GM23338 (cell line): ENCODE data around the gene NSD2. TPM values are rescaled to one million over a fixed set of nuclear protein-coding genes. Genes with fewer than 3 reads are reported as not detected.

ENCODE experiments used
- ATAC-seq: fragments of 200-7000 bp; cut with Tn5 transposase; 3 replicates; pipeline ENCODE4 v1.9.1; 2020
- DNase-seq: peaks from one replicate; pipeline ENCODE4 v3.0.0-alpha.2; 2015; ENCODE audit warnings: low spot score
- H2AFZ ChIP-seq: fragments of 200-600 bp; sonication (generic); 2 replicates; pipeline ENCODE4 v1.8.0; 2016; ENCODE audit warnings: antibody characterized with exemption, mild to moderate bottlenecking, moderate library complexity
- H3F3A ChIP-seq: fragments of 200-600 bp; sonication (generic); replicated peaks from 2 replicates; pipeline ENCODE4 v1.8.0; 2017; ENCODE audit warnings: antibody characterized with exemption, mixed run types, low read depth
- H3K27ac ChIP-seq: fragments of 200-600 bp; sonication (generic); 2 replicates; pipeline ENCODE4 v1.6.1; 2016; ENCODE audit warnings: low read depth
- H3K27me3 ChIP-seq: fragments of 200-600 bp; sonication (generic); 2 replicates; pipeline ENCODE4 v1.8.0; 2016; ENCODE audit warnings: mild to moderate bottlenecking, mixed run types, moderate library complexity; ENCODE audit not compliant: insufficient read depth
- H3K36me3 ChIP-seq: fragments of 200-600 bp; sonication (generic); 2 replicates; pipeline ENCODE4 v1.8.0; 2016; ENCODE audit warnings: mild to moderate bottlenecking; ENCODE audit not compliant: insufficient read depth
- H3K4me1 ChIP-seq: fragments of 200-600 bp; sonication (generic); 2 replicates; pipeline ENCODE4 v1.8.0; 2016; ENCODE audit warnings: mild to moderate bottlenecking, moderate library complexity; ENCODE audit not compliant: insufficient read depth
- H3K4me2 ChIP-seq: fragments of 200-600 bp; sonication (generic); 2 replicates; pipeline ENCODE4 v1.7.1; 2017; ENCODE audit warnings: mixed run types
- H3K4me3 ChIP-seq: fragments of 200-600 bp; sonication (generic); 2 replicates; pipeline ENCODE4 v1.6.1; 2016; ENCODE audit warnings: mixed run types
- H3K79me2 ChIP-seq: fragments of 200-600 bp; sonication (generic); replicated peaks from 2 replicates; pipeline ENCODE4 v1.8.0; 2017; ENCODE audit warnings: mild to moderate bottlenecking; ENCODE audit not compliant: insufficient read depth
- H3K9me2 ChIP-seq: fragments of 200-600 bp; sonication (generic); 2 replicates; pipeline ENCODE4 v1.8.0; 2017; ENCODE audit not compliant: insufficient read depth
- H4K20me1 ChIP-seq: fragments of 200-600 bp; sonication (generic); replicated peaks from 2 replicates; pipeline ENCODE4 v1.8.0; 2017; ENCODE audit warnings: mild to moderate bottlenecking; ENCODE audit not compliant: insufficient read depth
- H3K27ac Mint-ChIP-seq: 2 replicates; pipeline ENCODE4 v1.8.0; 2020; ENCODE audit warnings: inconsistent platforms, mild to moderate bottlenecking, moderate library complexity, mixed read lengths
- H3K27me3 Mint-ChIP-seq: 3 replicates; pipeline ENCODE4 v1.8.0; 2022; ENCODE audit warnings: low read depth, mild to moderate bottlenecking, moderate library complexity, mixed read lengths, inconsistent platforms; ENCODE audit not compliant: insufficient read depth, poor library complexity
- H3K36me3 Mint-ChIP-seq: 3 replicates; pipeline ENCODE4 v1.8.0; 2021; ENCODE audit warnings: low read depth, mild to moderate bottlenecking, inconsistent platforms, moderate library complexity, mixed read lengths
- H3K4me1 Mint-ChIP-seq: 3 replicates; pipeline ENCODE4 v1.8.0; 2020; ENCODE audit warnings: mild to moderate bottlenecking, inconsistent platforms, mixed read lengths
- H3K4me3 Mint-ChIP-seq: 3 replicates; pipeline ENCODE4 v1.8.0; 2021; ENCODE audit warnings: moderate library complexity, mild to moderate bottlenecking, inconsistent platforms, mixed read lengths
- H3K9me3 Mint-ChIP-seq: 3 replicates; pipeline ENCODE4 v1.8.0; 2020; ENCODE audit warnings: moderate library complexity, mild to moderate bottlenecking, inconsistent platforms, mixed read lengths
- CTCF ChIP-seq, 2 experiments: fragments of 200-600 bp in 1 of 2; sonication (generic) in 1 of 2; conservative IDR thresholded peaks; 2 replicates each; pipeline versions ENCODE4 v1.5.1 to v1.6.1; 2016 to 2017; ENCODE audit warnings: antibody characterized with exemption in 2 of 2, low read depth in 2 of 2, mild to moderate bottlenecking in 2 of 2, moderate library complexity in 1 of 2
- ETS1 ChIP-seq: IDR thresholded peaks from 2 replicates; pipeline ENCODE4 v1.6.1; 2016; ENCODE audit warnings: antibody characterized with exemption
- EZH2 ChIP-seq: fragments of 200-600 bp; sonication (generic); IDR thresholded peaks from one replicate; pipeline ENCODE4 v1.8.0; 2017; ENCODE audit warnings: antibody characterized with exemption, mild to moderate bottlenecking, low read depth; ENCODE audit not compliant: unreplicated experiment
- ZNF462 ChIP-seq: fragments of 250-450 bp; sonication (Bioruptor Pico); IDR thresholded peaks from 2 replicates; pipeline ENCODE4 v1.5.0; 2020; ENCODE audit warnings: mild to moderate bottlenecking, moderate library complexity
- polyA plus RNA-seq: library from polyadenylated mRNA; unstranded; fragments of >200 nt; fragmentation: Nextera tagmentation; extraction: Ambion mirVana; gene quantifications from 2 replicates; pipeline ENCODE4 v1.2.1, GENCODE V29; 2016
- total RNA-seq: library from RNA; depleted of rRNA; stranded (reverse); fragments of >200 nt; shearing (Covaris generic); gene quantifications from 2 replicates; pipeline ENCODE4 v1.2.3, GENCODE V29; 2014

NSD2 gene
- total and polyA plus RNA-seq, 2 experiments from 2014 or later, result 33.5 to 84.4 TPM

- peaks cover 29% of the 10 kb centered on the region for H4K20me1 ChIP-seq
- DNase-seq (no peak), ATAC-seq (no peak)
- H3K27ac ChIP-seq, result no peak overlapping the region
- TF ChIP-seq EZH2, result no peak
- no peak for TF ChIP-seq ETS1
- H3K27me3 ChIP-seq, result no peaks in the 10 kb centered on the region
- no peak overlapping the region for H3K4me3 ChIP-seq
- no peak overlapping the region for H3K4me2 ChIP-seq
- Mint-ChIP-seq H3K4me3 (no peak overlapping the region), H3K4me1 (no peaks in the 10 kb centered on the region), H3K36me3 (peaks cover 46% of the 10 kb centered on the region), H3K27ac (no peak overlapping the region), H3K9me3 (no peaks in the 10 kb centered on the region), H3K27me3 (peaks cover 9% of the 10 kb centered on the region)
- H3K36me3 ChIP-seq, result peaks cover 8% of the 10 kb centered on the region
- no peaks in the 10 kb centered on the region for H3K4me1 ChIP-seq
- H2AFZ ChIP-seq, result no peak overlapping the region
- no peaks in the 10 kb centered on the region for H3K9me2 ChIP-seq
- no peaks in the 10 kb centered on the region for H3K79me2 ChIP-seq
- 0 out of 2 replicates have a peak, but pooled peaks cover 5% of the 10 kb centered on the region for H3F3A ChIP-seq
Measured at GRCh38 chr4:1940566-1940965, 69.4 kb downstream of the NSD2 start.

GRCh38 chr4:1943928-1944327, 72.7 kb downstream of the NSD2 start:
- H3K4me3 Mint-ChIP-seq, result no peak overlapping the region
- H3K4me1 ChIP-seq, result no peaks in the 10 kb centered on the region
- peak in 1 of 2 experiments; percentile 19; a peak in 1 of 4 replicates for TF ChIP-seq CTCF (conservative IDR thresholded peaks at IDR 0.05; ENCODE audit: low read depth in 2 of 2)
- no peak for TF ChIP-seq ZNF462 (CRISPR knock-in tag)
- no peak for DNase-seq
- H3K27ac ChIP-seq, result no peak overlapping the region
- H3K27me3 ChIP-seq, result no peaks in the 10 kb centered on the region
- ATAC-seq, result no peak
- no peaks in the 10 kb centered on the region for H3F3A ChIP-seq
- no peaks in the 10 kb centered on the region for H3K4me1 Mint-ChIP-seq
- peaks cover 38% of the 10 kb centered on the region for H4K20me1 ChIP-seq
- H3K9me3 Mint-ChIP-seq, result no peaks in the 10 kb centered on the region
- peaks cover 8% of the 10 kb centered on the region for H3K36me3 ChIP-seq
- H3K27ac Mint-ChIP-seq, result peak overlapping the region; percentile 23
- H3K4me2 ChIP-seq, result no peak overlapping the region
- peaks cover 43% of the 10 kb centered on the region for H3K36me3 Mint-ChIP-seq
- H3K4me3 ChIP-seq, result no peak overlapping the region
- H2AFZ ChIP-seq, result no peak overlapping the region
- H3K79me2 ChIP-seq, result no peaks in the 10 kb centered on the region; the same call in 1 of the 2 replicates
- H3K9me2 ChIP-seq, result no peaks in the 10 kb centered on the region
- H3K27me3 Mint-ChIP-seq, result peaks cover 4% of the 10 kb centered on the region
